Stimulated activated effector memory CD8-positive, alpha-beta T cell treated with anti-CD3 and anti-CD28 coated beads, Interleukin-12 subunit alpha, Interleukin-12 subunit beta, amount 100 ng/mL, for 72 hours (primary cell): Measurements from ENCODE around the gene RAB24.
A peak's percentile ranks its signal among the peaks of the same experiment; 100 is the strongest.
"Not testable (repeated sequence)": the region's sequence is repeated elsewhere in the genome, so short reads cannot be mapped to it uniquely, and the experiment has no call there.

Experiments used
- ATAC-seq: fragments of 150-1000 bp; cut with Tn5 transposase; 2 replicates; pipeline ENCODE4 v1.10.0; 2021
- DNase-seq, 2 donors: peaks; one replicate each; pipeline ENCODE4 v3.0.0; 2021 to 2022; ENCODE audit warnings: low spot score in 2 of 2
- H3K27ac Mint-ChIP-seq: one replicate; pipeline ENCODE4 v1.8.0; 2022; ENCODE audit warnings: mild to moderate bottlenecking, mixed read lengths
- H3K36me3 Mint-ChIP-seq: one replicate; pipeline ENCODE4 v1.8.0; 2022; ENCODE audit warnings: mild to moderate bottlenecking, mixed read lengths
- H3K4me1 Mint-ChIP-seq: one replicate; pipeline ENCODE4 v1.8.0; 2022; ENCODE audit warnings: mixed read lengths
- H3K4me3 Mint-ChIP-seq: one replicate; pipeline ENCODE4 v1.8.0; 2022; ENCODE audit warnings: mild to moderate bottlenecking, mixed read lengths
- H3K9me3 Mint-ChIP-seq: one replicate; pipeline ENCODE4 v1.8.0; 2022; ENCODE audit warnings: mixed read lengths

RAB24 gene

DNA sequence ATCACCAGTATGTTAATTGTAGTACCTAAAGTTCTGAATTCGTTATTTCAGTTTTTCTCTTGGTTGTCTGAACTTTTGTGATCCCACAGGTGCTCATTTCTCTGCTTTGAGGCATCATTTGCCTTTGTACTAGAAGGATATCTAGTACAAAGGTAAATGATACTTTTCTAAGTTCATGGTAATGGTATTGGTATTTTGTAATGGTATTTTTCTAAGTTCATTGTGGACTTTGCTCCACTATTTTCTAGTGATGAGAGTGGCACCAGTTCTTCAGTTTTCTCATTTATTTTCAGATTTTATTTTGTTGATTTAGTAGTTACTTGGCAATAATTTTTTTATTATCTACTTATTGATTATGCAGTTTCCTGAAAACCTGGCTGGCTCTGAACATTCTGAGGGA, 42.0 kb downstream of the RAB24 start:
- no peaks in the 10 kb centered on the region for H3K9me3 Mint-ChIP-seq
- H3K27ac Mint-ChIP-seq, result peak overlapping the region; percentile 49
- H3K36me3 Mint-ChIP-seq, result peaks cover 100% of the 10 kb centered on the region
- ATAC-seq (no peak), DNase-seq (no peak)
- no peak overlapping the region for H3K4me3 Mint-ChIP-seq
- no peaks in the 10 kb centered on the region for H3K4me1 Mint-ChIP-seq

GRCh38 chr5:177260961-177261360, 42.6 kb downstream of the RAB24 start:
- DNase-seq, result no peak
- Mint-ChIP-seq H3K4me1 (no peaks in the 10 kb centered on the region), H3K4me3 (no peak overlapping the region), H3K36me3 (peaks cover 100% of the 10 kb centered on the region), H3K9me3 (no peaks in the 10 kb centered on the region), H3K27ac (no peak overlapping the region)
- ATAC-seq, result no peak

- not testable (repeated sequence) for DNase-seq, H3K9me3 Mint-ChIP-seq, ATAC-seq, H3K4me3 Mint-ChIP-seq, H3K4me1 Mint-ChIP-seq
- peak overlapping the region; percentile 72 for H3K27ac Mint-ChIP-seq
- H3K36me3 Mint-ChIP-seq, result peaks cover 100% of the 10 kb centered on the region
Measured at GRCh38 chr5:177258711-177259110, 44.8 kb downstream of the RAB24 start.

DNA sequence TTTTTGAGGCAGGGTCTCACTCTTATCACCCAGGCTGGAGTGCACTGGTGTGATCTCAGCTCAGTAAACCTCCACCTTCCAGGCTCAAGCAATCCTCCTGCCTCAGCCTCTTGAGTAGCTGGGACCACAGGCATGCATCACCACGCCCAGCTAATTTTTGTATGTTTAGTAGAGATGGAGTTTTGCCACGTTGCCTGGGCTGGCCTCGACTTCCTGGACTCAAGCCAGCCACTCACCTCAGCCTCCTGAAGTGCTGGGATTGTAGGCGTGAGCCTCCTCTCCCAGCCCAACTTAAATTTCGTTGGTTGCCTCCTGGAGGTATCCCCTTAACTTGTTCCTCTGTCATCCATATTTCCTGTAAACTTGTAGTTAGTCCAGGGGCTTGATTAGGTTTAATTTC, 47.2 kb downstream of the RAB24 start:
- ATAC-seq, result no peak
- H3K36me3 Mint-ChIP-seq, result peaks cover 100% of the 10 kb centered on the region
- DNase-seq, result no peak
- no peaks in the 10 kb centered on the region for H3K9me3 Mint-ChIP-seq
- no peak overlapping the region for H3K4me3 Mint-ChIP-seq
- H3K4me1 Mint-ChIP-seq, result no peaks in the 10 kb centered on the region
- peak overlapping the region; percentile 84 for H3K27ac Mint-ChIP-seq

DNA sequence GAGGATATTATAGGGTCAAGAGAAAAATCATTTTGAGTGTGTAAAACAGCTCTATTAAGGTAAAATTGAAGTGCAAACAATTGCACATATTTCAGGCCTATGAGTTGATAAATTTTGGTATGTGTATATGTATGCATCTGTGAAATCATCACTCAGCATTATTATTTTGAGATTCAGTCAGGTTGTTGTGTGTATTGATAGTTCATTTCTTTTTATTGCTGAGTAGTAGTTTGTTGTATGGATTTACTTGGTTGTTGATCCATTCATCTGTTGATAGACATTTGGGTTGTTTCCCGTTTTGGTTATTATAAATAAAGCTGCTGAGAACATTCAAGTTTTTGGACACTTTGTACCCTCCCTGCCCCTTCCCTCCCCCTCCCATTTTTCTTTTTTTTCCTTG, 50.3 kb downstream of the RAB24 start:
- peak overlapping the region; percentile 50 for H3K27ac Mint-ChIP-seq
- no peak for ATAC-seq

More for the DNA sequence above, 50.3 kb downstream of the RAB24 start:
- DNase-seq, result no peak
- Mint-ChIP-seq H3K4me3 (no peak overlapping the region), H3K36me3 (peaks cover 98% of the 10 kb centered on the region), H3K9me3 (no peaks in the 10 kb centered on the region), H3K4me1 (no peaks in the 10 kb centered on the region)
